Measurements from ENCODE around the gene GPR142.

The GPR142 gene

GRCh38 chr17:74369221-74369620 lies 1.9 kb downstream of the GPR142 start:
- TF ChIP-seq Cebpa-rat (IDR thresholded peaks at IDR 0.05), result no peak
- Histone ChIP-seq H3K36me3 (no peaks in the 10 kb centered on the region), H3K4me1 (peaks cover 22 to 42% (median 36%) of the 10 kb centered on the region in 10 experiments), H3K4me2 (peak overlapping the region; percentile 89 to 98 (median 96)), H3K27ac (peak overlapping the region in 10 of 11 experiments; percentile 11 to 69 (median 58); a peak in 17 of 22 replicates), H3K9me3 (replicated peaks in 1 of 11) (0 out of 22 replicates have a peak, but pooled peaks cover 0 to 8% (median 0%) of the 10 kb centered on the region in 11 experiments), H4K20me1 (peaks cover 0 to 6% (median 0%) of the 10 kb centered on the region in 11 experiments; a peak in 3 of 22 replicates), H3K27me3 (no peaks in the 10 kb centered on the region), H3K4me3 (peak overlapping the region in 7 of 10 experiments; percentile 34 to 59 (median 41); a peak in 12 of 20 replicates), H3K9ac (peak overlapping the region in 10 of 11 experiments; percentile 31 to 65 (median 52); a peak in 17 of 22 replicates)

DNA sequence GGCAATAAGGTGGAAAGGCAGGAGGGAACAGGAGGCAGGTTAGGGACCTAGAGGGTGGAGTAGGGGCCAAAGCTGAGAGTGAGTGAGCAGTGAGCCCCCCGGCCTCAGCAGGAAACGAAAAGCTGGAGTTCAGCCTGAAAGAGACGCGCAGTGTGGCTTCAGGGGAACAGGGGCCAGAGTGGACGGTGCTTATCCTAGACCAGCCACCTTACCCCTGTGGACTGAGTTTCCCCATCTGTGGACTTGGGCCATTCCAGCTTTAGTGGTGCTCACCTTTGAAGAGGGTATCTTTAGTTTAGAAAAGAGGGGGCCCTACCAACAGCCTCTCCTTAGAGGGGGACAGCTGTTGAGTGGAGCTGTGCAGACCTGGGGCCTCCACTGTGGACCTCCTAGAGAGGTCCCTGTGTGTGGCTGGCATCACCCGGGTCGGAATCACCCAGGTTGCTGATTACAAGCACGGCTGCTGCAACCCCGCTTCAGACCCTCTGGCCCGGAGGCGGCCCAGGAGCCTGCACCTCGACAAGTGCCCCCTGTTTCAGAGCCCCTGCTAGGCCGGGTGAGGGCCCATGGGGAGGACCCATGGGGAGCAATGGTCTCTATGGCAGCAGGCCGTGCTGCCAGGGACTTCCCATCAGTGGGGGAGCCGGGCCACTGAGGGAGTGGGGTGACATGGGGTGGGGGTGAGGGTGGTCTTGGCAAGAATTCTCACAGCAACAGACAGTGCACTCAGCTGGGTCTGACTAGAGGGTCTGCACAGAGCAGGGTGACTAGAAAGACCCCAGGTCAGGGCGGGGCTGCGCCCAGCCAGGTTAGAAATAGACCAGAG lies 2.6 kb downstream of the GPR142 start:
- Histone ChIP-seq H3K4me2 (peak overlapping the region; percentile 89 to 98 (median 96)), H3K36me3 (no peaks in the 10 kb centered on the region), H3K9me3 (replicated peaks in 1 of 11) (0 out of 22 replicates have a peak, but pooled peaks cover 0 to 8% (median 0%) of the 10 kb centered on the region in 11 experiments), H3K4me3 (peak overlapping the region in 5 of 10 experiments; percentile 34 to 59 (median 41); a peak in 8 of 20 replicates), H3K9ac (peak overlapping the region in 10 of 11 experiments; percentile 31 to 65 (median 52); a peak in 16 of 22 replicates), H4K20me1 (peaks cover 0 to 6% (median 0%) of the 10 kb centered on the region in 11 experiments; a peak in 3 of 22 replicates), H3K4me1 (peaks cover 27 to 48% (median 42%) of the 10 kb centered on the region in 10 experiments), H3K27me3 (no peaks in the 10 kb centered on the region), H3K27ac (peak overlapping the region in 10 of 11 experiments; percentile 11 to 69 (median 52); a peak in 16 of 22 replicates)
- no peak for TF ChIP-seq Cebpa-rat (IDR thresholded peaks at IDR 0.05)

GRCh38 chr17:74371653-74372147 lies 4.4 kb downstream of the GPR142 start:
- Histone ChIP-seq H3K36me3 (no peaks in the 10 kb centered on the region), H3K9ac (no peak overlapping the region), H4K20me1 (peaks cover 0 to 6% (median 0%) of the 10 kb centered on the region in 11 experiments; a peak in 3 of 22 replicates), H3K9me3 (replicated peaks in 1 of 11) (0 out of 22 replicates have a peak, but pooled peaks cover 0 to 8% (median 0%) of the 10 kb centered on the region in 11 experiments), H3K4me1 (peaks cover 27 to 63% (median 55%) of the 10 kb centered on the region in 10 experiments), H3K27ac (no peak overlapping the region), H3K4me3 (no peak overlapping the region), H3K4me2 (no peak overlapping the region), H3K27me3 (no peaks in the 10 kb centered on the region)
- no peak for TF ChIP-seq Cebpa-rat (IDR thresholded peaks at IDR 0.05)

DNA sequence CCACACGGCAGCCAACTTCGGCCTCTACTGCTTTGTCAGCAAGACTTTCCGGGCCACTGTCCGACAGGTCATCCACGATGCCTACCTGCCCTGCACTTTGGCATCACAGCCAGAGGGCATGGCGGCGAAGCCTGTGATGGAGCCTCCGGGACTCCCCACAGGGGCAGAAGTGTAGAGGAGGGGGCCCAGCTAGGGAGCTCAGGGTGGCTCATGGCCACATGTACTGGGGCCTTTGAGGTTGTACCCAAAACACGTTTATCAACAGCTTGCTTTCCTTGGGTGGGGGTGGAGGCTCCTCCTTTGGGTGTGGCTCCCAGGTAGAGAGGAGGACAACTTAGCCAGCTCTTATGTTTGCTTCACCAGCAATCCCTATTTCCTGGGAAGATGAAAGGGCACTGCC lies 5.1 kb downstream of the GPR142 start:
- Histone ChIP-seq H3K9ac (no peak overlapping the region), H4K20me1 (peaks cover 0 to 6% (median 0%) of the 10 kb centered on the region in 11 experiments; a peak in 3 of 22 replicates), H3K4me2 (no peak overlapping the region), H3K4me3 (no peak overlapping the region), H3K27ac (no peak overlapping the region), H3K36me3 (no peaks in the 10 kb centered on the region), H3K27me3 (no peaks in the 10 kb centered on the region), H3K4me1 (peaks cover 27 to 70% (median 62%) of the 10 kb centered on the region in 10 experiments), H3K9me3 (replicated peaks in 1 of 11) (0 out of 22 replicates have a peak, but pooled peaks cover 0 to 8% (median 0%) of the 10 kb centered on the region in 11 experiments)
- no peak for TF ChIP-seq Cebpa-rat (IDR thresholded peaks at IDR 0.05)

- Histone ChIP-seq H3K4me2 (peak overlapping the region in 10 of 11 experiments; percentile 38 to 71 (median 56); a peak in 19 of 22 replicates), H3K27me3 (no peaks in the 10 kb centered on the region), H4K20me1 (peaks cover 0 to 1% (median 0%) of the 10 kb centered on the region in 11 experiments; a peak in 3 of 22 replicates), H3K27ac (peak overlapping the region in 8 of 11 experiments; percentile 2 to 65 (median 48); a peak in 13 of 22 replicates), H3K9ac (peak overlapping the region in 3 of 11 experiments; percentile 1 to 10 (median 5); a peak in 3 of 22 replicates), H3K36me3 (no peaks in the 10 kb centered on the region), H3K9me3 (replicated peaks in 1 of 11) (0 out of 22 replicates have a peak, but pooled peaks cover 0 to 8% (median 0%) of the 10 kb centered on the region in 11 experiments), H3K4me3 (no peak overlapping the region), H3K4me1 (peaks cover 17 to 73% (median 65%) of the 10 kb centered on the region in 10 experiments)
- TF ChIP-seq Cebpa-rat (IDR thresholded peaks at IDR 0.05), result no peak
These were observed 6.7 kb downstream of the GPR142 start for GRCh38 chr17:74373838-74374606.

DNA sequence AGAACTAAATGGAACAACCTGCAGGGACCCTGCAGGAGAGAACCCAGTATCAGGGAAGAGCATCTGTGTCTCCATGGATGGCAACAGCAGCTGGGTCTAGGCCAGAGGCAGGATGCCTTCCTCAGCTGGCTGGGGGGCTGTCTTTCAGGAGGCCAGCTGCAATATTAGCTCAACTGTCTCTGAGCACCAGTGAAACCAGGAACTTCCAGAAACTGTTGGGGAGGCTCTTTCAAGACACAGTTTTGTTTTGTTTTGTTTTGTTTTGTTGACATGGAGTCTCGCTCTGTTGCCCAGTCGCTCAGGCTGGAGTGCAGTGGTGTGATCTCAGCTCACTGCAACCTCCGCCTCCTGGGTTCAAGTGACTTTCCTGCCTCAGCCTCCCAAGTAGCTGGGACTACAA lies 7.6 kb downstream of the GPR142 start:
- Histone ChIP-seq H3K27me3 (no peaks in the 10 kb centered on the region), H3K4me1 (peaks cover 17 to 73% (median 65%) of the 10 kb centered on the region in 10 experiments), H3K4me2 (peak overlapping the region; percentile 3 to 71 (median 52); a peak in 20 of 22 replicates), H3K36me3 (no peaks in the 10 kb centered on the region), H3K9ac (no peak overlapping the region; a peak in 1 of 22 replicates), H3K27ac (peak overlapping the region in 10 of 11 experiments; percentile 2 to 65 (median 52); a peak in 17 of 22 replicates), H3K9me3 (replicated peaks in 1 of 11) (0 out of 22 replicates have a peak, but pooled peaks cover 0 to 8% (median 0%) of the 10 kb centered on the region in 11 experiments), H3K4me3 (no peak overlapping the region), H4K20me1 (no peaks in the 10 kb centered on the region)
- TF ChIP-seq Cebpa-rat (IDR thresholded peaks at IDR 0.05), result no peak

- Histone ChIP-seq H3K9ac (peak overlapping the region; percentile 33 to 71 (median 56); a peak in 19 of 22 replicates), H3K4me1 (peaks cover 19 to 78% (median 65%) of the 10 kb centered on the region in 10 experiments), H3K27me3 (no peaks in the 10 kb centered on the region; a peak in 1 of 22 replicates), H3K36me3 (no peaks in the 10 kb centered on the region), H3K4me3 (peak overlapping the region in 7 of 10 experiments; percentile 11 to 51 (median 29); a peak in 10 of 20 replicates), H3K27ac (peak overlapping the region in 9 of 11 experiments; percentile 20 to 70 (median 50); a peak in 16 of 22 replicates), H4K20me1 (no peaks in the 10 kb centered on the region), H3K9me3 (replicated peaks in 1 of 11) (no peaks in the 10 kb centered on the region), H3K4me2 (peak overlapping the region; percentile 87 to 98 (median 93))
- TF ChIP-seq Cebpa-rat (IDR thresholded peaks at IDR 0.05), result no peak
These were observed 12.3 kb downstream of the GPR142 start for GRCh38 chr17:74379495-74380085.
